GM23338 (cell line): Measurements from ENCODE around the gene PEX10. TPM values are rescaled to one million over a fixed set of nuclear protein-coding genes. Genes with fewer than 3 reads are reported as not detected.

Experiments used
- ATAC-seq: fragments of 200-7000 bp; cut with Tn5 transposase; 3 replicates; pipeline ENCODE4 v1.9.1; 2020
- DNase-seq: peaks from one replicate; pipeline ENCODE4 v3.0.0-alpha.2; 2015; ENCODE audit warnings: low spot score
- H2AFZ ChIP-seq: fragments of 200-600 bp; sonication (generic); 2 replicates; pipeline ENCODE4 v1.8.0; 2016; ENCODE audit warnings: antibody characterized with exemption, mild to moderate bottlenecking, moderate library complexity
- H3F3A ChIP-seq: fragments of 200-600 bp; sonication (generic); replicated peaks from 2 replicates; pipeline ENCODE4 v1.8.0; 2017; ENCODE audit warnings: antibody characterized with exemption, mixed run types, low read depth
- H3K27ac ChIP-seq: fragments of 200-600 bp; sonication (generic); 2 replicates; pipeline ENCODE4 v1.6.1; 2016; ENCODE audit warnings: low read depth
- H3K27me3 ChIP-seq: fragments of 200-600 bp; sonication (generic); 2 replicates; pipeline ENCODE4 v1.8.0; 2016; ENCODE audit warnings: mild to moderate bottlenecking, mixed run types, moderate library complexity; ENCODE audit not compliant: insufficient read depth
- H3K36me3 ChIP-seq: fragments of 200-600 bp; sonication (generic); 2 replicates; pipeline ENCODE4 v1.8.0; 2016; ENCODE audit warnings: mild to moderate bottlenecking; ENCODE audit not compliant: insufficient read depth
- H3K4me1 ChIP-seq: fragments of 200-600 bp; sonication (generic); 2 replicates; pipeline ENCODE4 v1.8.0; 2016; ENCODE audit warnings: mild to moderate bottlenecking, moderate library complexity; ENCODE audit not compliant: insufficient read depth
- H3K4me2 ChIP-seq: fragments of 200-600 bp; sonication (generic); 2 replicates; pipeline ENCODE4 v1.7.1; 2017; ENCODE audit warnings: mixed run types
- H3K4me3 ChIP-seq: fragments of 200-600 bp; sonication (generic); 2 replicates; pipeline ENCODE4 v1.6.1; 2016; ENCODE audit warnings: mixed run types
- H3K79me2 ChIP-seq: fragments of 200-600 bp; sonication (generic); replicated peaks from 2 replicates; pipeline ENCODE4 v1.8.0; 2017; ENCODE audit warnings: mild to moderate bottlenecking; ENCODE audit not compliant: insufficient read depth
- H3K9me2 ChIP-seq: fragments of 200-600 bp; sonication (generic); 2 replicates; pipeline ENCODE4 v1.8.0; 2017; ENCODE audit not compliant: insufficient read depth
- H4K20me1 ChIP-seq: fragments of 200-600 bp; sonication (generic); replicated peaks from 2 replicates; pipeline ENCODE4 v1.8.0; 2017; ENCODE audit warnings: mild to moderate bottlenecking; ENCODE audit not compliant: insufficient read depth
- H3K27ac Mint-ChIP-seq: 2 replicates; pipeline ENCODE4 v1.8.0; 2020; ENCODE audit warnings: inconsistent platforms, mild to moderate bottlenecking, moderate library complexity, mixed read lengths
- H3K27me3 Mint-ChIP-seq: 3 replicates; pipeline ENCODE4 v1.8.0; 2022; ENCODE audit warnings: low read depth, mild to moderate bottlenecking, moderate library complexity, mixed read lengths, inconsistent platforms; ENCODE audit not compliant: insufficient read depth, poor library complexity
- H3K36me3 Mint-ChIP-seq: 3 replicates; pipeline ENCODE4 v1.8.0; 2021; ENCODE audit warnings: low read depth, mild to moderate bottlenecking, inconsistent platforms, moderate library complexity, mixed read lengths
- H3K4me1 Mint-ChIP-seq: 3 replicates; pipeline ENCODE4 v1.8.0; 2020; ENCODE audit warnings: mild to moderate bottlenecking, inconsistent platforms, mixed read lengths
- H3K4me3 Mint-ChIP-seq: 3 replicates; pipeline ENCODE4 v1.8.0; 2021; ENCODE audit warnings: moderate library complexity, mild to moderate bottlenecking, inconsistent platforms, mixed read lengths
- H3K9me3 Mint-ChIP-seq: 3 replicates; pipeline ENCODE4 v1.8.0; 2020; ENCODE audit warnings: moderate library complexity, mild to moderate bottlenecking, inconsistent platforms, mixed read lengths
- EZH2phosphoT487 ChIP-seq: fragments of 200-600 bp; sonication (generic); IDR thresholded peaks from one replicate; pipeline ENCODE4 v1.8.1; 2018; ENCODE audit warnings: antibody characterized with exemption; ENCODE audit not compliant: unreplicated experiment
- polyA plus RNA-seq: library from polyadenylated mRNA; unstranded; fragments of >200 nt; fragmentation: Nextera tagmentation; extraction: Ambion mirVana; gene quantifications from 2 replicates; pipeline ENCODE4 v1.2.1, GENCODE V29; 2016
- total RNA-seq: library from RNA; depleted of rRNA; stranded (reverse); fragments of >200 nt; shearing (Covaris generic); gene quantifications from 2 replicates; pipeline ENCODE4 v1.2.3, GENCODE V29; 2014
- TF ChIP-seq, protein P1 (sequence below): fragments of 250-450 bp; sonication (Bioruptor Pico); IDR thresholded peaks from 2 replicates; pipeline ENCODE4 v1.5.0; 2020; ENCODE audit warnings: mild to moderate bottlenecking, moderate library complexity
- TF ChIP-seq, protein P2 (sequence below): IDR thresholded peaks from one replicate; pipeline ENCODE4 v1.6.1; 2018; ENCODE audit warnings: antibody characterized with exemption; ENCODE audit not compliant: unreplicated experiment

PEX10 gene
- total and polyA plus RNA-seq, 2 experiments from 2014 or later = 15.0 to 53.9 TPM

DNA sequence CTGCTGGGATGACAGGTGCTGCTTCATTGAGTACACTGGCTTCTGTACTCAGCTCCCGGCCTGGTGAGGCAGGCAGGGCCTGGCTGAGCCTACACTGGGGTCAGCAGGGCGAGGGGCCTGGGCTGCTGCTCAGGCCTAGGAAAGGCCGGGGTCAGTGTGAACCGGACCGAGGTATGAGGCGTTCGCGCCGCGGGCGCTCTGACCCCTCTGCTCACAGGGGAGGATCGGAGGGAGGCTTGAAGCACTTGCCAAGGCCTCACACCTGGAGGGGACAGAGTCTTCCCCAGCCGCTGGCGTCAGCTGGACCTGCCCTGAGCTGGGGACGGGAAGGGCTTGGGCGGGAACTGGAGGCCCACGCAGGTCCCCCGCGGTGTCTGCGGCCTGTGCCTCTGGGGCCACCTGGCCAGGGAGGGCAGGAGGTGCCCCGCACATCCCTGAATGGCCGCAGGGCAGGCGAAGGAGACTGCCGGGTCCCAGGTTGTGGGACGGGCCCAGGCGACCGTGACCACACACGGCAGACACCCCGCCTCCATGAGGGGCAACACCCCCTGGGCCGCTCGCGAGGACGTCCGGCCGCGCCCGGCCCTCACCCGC is 466 bp downstream of the PEX10 start (continued):
- TF ChIP-seq, protein P1, sequence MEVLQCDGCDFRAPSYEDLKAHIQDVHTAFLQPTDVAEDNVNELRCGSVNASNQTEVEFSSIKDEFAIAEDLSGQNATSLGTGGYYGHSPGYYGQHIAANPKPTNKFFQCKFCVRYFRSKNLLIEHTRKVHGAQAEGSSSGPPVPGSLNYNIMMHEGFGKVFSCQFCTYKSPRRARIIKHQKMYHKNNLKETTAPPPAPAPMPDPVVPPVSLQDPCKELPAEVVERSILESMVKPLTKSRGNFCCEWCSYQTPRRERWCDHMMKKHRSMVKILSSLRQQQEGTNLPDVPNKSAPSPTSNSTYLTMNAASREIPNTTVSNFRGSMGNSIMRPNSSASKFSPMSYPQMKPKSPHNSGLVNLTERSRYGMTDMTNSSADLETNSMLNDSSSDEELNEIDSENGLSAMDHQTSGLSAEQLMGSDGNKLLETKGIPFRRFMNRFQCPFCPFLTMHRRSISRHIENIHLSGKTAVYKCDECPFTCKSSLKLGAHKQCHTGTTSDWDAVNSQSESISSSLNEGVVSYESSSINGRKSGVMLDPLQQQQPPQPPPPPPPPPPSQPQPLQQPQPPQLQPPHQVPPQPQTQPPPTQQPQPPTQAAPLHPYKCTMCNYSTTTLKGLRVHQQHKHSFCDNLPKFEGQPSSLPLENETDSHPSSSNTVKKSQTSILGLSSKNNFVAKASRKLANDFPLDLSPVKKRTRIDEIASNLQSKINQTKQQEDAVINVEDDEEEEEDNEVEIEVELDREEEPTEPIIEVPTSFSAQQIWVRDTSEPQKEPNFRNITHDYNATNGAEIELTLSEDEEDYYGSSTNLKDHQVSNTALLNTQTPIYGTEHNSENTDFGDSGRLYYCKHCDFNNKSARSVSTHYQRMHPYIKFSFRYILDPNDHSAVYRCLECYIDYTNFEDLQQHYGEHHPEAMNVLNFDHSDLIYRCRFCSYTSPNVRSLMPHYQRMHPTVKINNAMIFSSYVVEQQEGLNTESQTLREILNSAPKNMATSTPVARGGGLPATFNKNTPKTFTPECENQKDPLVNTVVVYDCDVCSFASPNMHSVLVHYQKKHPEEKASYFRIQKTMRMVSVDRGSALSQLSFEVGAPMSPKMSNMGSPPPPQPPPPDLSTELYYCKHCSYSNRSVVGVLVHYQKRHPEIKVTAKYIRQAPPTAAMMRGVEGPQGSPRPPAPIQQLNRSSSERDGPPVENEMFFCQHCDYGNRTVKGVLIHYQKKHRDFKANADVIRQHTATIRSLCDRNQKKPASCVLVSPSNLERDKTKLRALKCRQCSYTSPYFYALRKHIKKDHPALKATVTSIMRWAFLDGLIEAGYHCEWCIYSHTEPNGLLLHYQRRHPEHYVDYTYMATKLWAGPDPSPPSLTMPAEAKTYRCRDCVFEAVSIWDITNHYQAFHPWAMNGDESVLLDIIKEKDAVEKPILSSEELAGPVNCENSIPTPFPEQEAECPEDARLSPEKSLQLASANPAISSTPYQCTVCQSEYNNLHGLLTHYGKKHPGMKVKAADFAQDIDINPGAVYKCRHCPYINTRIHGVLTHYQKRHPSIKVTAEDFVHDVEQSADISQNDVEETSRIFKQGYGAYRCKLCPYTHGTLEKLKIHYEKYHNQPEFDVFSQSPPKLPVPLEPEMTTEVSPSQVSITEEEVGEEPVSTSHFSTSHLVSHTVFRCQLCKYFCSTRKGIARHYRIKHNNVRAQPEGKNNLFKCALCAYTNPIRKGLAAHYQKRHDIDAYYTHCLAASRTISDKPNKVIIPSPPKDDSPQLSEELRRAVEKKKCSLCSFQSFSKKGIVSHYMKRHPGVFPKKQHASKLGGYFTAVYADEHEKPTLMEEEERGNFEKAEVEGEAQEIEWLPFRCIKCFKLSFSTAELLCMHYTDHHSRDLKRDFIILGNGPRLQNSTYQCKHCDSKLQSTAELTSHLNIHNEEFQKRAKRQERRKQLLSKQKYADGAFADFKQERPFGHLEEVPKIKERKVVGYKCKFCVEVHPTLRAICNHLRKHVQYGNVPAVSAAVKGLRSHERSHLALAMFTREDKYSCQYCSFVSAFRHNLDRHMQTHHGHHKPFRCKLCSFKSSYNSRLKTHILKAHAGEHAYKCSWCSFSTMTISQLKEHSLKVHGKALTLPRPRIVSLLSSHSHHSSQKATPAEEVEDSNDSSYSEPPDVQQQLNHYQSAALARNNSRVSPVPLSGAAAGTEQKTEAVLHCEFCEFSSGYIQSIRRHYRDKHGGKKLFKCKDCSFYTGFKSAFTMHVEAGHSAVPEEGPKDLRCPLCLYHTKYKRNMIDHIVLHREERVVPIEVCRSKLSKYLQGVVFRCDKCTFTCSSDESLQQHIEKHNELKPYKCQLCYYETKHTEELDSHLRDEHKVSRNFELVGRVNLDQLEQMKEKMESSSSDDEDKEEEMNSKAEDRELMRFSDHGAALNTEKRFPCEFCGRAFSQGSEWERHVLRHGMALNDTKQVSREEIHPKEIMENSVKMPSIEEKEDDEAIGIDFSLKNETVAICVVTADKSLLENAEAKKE (CRISPR knock-in tag) = no peak
- TF ChIP-seq EZH2phosphoT487 = no peak

DNA sequence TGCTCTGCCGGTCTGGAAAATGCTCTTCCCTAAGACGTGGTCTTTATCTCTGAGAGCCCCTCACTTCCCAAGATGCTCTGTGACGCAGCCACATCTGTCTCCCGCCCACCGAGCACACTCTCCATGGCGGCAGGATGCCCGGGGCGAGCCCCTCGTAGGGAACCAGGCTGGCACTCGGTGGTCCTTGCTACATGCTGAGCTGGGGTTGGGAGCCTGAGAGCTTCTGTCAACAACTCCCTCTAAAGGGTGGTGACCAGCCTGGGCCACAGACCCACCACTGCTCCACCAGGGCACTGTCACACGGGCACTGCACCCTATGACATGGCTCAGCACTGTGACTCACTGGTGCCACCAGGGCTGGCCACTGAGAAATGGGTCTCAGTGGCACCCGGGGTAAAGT is 2.6 kb downstream of the PEX10 start:
- Mint-ChIP-seq H3K27ac (no peak overlapping the region), H3K4me3 (no peak overlapping the region; the same call in 2 of the 3 replicates), H3K4me1 (peaks cover 8% of the 10 kb centered on the region), H3K9me3 (no peaks in the 10 kb centered on the region), H3K36me3 (peaks cover 26% of the 10 kb centered on the region; the same call in 2 of the 3 replicates), H3K27me3 (peaks cover 25% of the 10 kb centered on the region)
- no peak overlapping the region for H2AFZ ChIP-seq
- no peak overlapping the region for H3K4me3 ChIP-seq
- ATAC-seq = no peak
- H3K27me3 ChIP-seq = no peaks in the 10 kb centered on the region
- no peak overlapping the region for H3K4me2 ChIP-seq
- TF ChIP-seq, protein P2, sequence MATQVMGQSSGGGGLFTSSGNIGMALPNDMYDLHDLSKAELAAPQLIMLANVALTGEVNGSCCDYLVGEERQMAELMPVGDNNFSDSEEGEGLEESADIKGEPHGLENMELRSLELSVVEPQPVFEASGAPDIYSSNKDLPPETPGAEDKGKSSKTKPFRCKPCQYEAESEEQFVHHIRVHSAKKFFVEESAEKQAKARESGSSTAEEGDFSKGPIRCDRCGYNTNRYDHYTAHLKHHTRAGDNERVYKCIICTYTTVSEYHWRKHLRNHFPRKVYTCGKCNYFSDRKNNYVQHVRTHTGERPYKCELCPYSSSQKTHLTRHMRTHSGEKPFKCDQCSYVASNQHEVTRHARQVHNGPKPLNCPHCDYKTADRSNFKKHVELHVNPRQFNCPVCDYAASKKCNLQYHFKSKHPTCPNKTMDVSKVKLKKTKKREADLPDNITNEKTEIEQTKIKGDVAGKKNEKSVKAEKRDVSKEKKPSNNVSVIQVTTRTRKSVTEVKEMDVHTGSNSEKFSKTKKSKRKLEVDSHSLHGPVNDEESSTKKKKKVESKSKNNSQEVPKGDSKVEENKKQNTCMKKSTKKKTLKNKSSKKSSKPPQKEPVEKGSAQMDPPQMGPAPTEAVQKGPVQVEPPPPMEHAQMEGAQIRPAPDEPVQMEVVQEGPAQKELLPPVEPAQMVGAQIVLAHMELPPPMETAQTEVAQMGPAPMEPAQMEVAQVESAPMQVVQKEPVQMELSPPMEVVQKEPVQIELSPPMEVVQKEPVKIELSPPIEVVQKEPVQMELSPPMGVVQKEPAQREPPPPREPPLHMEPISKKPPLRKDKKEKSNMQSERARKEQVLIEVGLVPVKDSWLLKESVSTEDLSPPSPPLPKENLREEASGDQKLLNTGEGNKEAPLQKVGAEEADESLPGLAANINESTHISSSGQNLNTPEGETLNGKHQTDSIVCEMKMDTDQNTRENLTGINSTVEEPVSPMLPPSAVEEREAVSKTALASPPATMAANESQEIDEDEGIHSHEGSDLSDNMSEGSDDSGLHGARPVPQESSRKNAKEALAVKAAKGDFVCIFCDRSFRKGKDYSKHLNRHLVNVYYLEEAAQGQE = no peak
- no peak for DNase-seq
- no peaks in the 10 kb centered on the region for H3K79me2 ChIP-seq
- H3F3A ChIP-seq = peaks cover 4% of the 10 kb centered on the region; the same call in 1 of the 2 replicates
- no peaks in the 10 kb centered on the region for H3K9me2 ChIP-seq
- peaks cover 7% of the 10 kb centered on the region; the same call in 1 of the 2 replicates for H3K4me1 ChIP-seq
- no peaks in the 10 kb centered on the region for H4K20me1 ChIP-seq
- 0 out of 2 replicates have a peak, but pooled peaks cover 5% of the 10 kb centered on the region for H3K36me3 ChIP-seq
- no peak overlapping the region for H3K27ac ChIP-seq
